ENCODE results near the gene CDH22. TPM values are rescaled to one million over a fixed set of nuclear protein-coding genes. Genes with fewer than 3 reads are reported as not detected.

CDH22 gene
- total RNA-seq, 1 donor from 2014 or later, result 0.13 TPM

DNA sequence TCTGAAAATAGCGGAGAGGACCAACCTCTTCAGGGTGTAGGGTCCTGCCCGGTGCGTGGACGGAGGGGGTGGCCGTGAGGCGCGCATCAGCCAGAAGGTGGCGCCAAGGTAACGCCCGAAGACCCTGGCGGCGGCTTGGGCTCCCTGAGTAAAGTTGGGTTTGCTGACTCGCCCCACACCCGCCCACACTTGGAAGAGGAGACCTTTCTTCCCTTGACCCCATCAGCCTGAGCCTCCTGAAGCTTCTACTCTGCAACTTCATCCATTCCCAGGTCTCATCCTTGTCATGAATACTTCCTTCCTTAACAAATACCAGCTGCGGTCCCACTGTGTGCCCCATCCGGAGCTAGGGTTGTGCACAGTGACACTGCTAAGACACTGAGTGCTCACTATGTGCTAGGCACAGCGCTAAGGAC is 175.6 kb downstream of the CDH22 start:
- H3K36me3 ChIP-seq, result no peaks in the 10 kb centered on the region
- no peak overlapping the region for H3K27ac Mint-ChIP-seq
- H3K79me2 ChIP-seq (ENCODE audit: low read depth), result no peaks in the 10 kb centered on the region
- H3K4me2 ChIP-seq, result no peak overlapping the region
- no peak overlapping the region for H3K9ac ChIP-seq
- H3K4me1 ChIP-seq, result peaks cover 21% of the 10 kb centered on the region
- no peak overlapping the region for H3K4me3 ChIP-seq
- peaks cover 31% of the 10 kb centered on the region for H3K27me3 ChIP-seq
- H3K9me3 Mint-ChIP-seq, result no peaks in the 10 kb centered on the region
- no peaks in the 10 kb centered on the region for H3K36me3 Mint-ChIP-seq
- H3K4me3 Mint-ChIP-seq, result no peak overlapping the region
- peaks cover 20% of the 10 kb centered on the region for H3K27me3 Mint-ChIP-seq (ENCODE audit: insufficient read depth, low read depth)
- TF ChIP-seq, protein P1, sequence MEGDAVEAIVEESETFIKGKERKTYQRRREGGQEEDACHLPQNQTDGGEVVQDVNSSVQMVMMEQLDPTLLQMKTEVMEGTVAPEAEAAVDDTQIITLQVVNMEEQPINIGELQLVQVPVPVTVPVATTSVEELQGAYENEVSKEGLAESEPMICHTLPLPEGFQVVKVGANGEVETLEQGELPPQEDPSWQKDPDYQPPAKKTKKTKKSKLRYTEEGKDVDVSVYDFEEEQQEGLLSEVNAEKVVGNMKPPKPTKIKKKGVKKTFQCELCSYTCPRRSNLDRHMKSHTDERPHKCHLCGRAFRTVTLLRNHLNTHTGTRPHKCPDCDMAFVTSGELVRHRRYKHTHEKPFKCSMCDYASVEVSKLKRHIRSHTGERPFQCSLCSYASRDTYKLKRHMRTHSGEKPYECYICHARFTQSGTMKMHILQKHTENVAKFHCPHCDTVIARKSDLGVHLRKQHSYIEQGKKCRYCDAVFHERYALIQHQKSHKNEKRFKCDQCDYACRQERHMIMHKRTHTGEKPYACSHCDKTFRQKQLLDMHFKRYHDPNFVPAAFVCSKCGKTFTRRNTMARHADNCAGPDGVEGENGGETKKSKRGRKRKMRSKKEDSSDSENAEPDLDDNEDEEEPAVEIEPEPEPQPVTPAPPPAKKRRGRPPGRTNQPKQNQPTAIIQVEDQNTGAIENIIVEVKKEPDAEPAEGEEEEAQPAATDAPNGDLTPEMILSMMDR (IDR thresholded peaks at IDR 0.05), result peak; percentile 89
- TF ChIP-seq EZH2 (IDR thresholded peaks at IDR 0.05) (no peak), EZH2phosphoT487 (IDR thresholded peaks at IDR 0.05) (no peak)
- peaks cover 22% of the 10 kb centered on the region for H3K4me1 Mint-ChIP-seq
- peak; percentile 91 for DNase-seq (ENCODE audit: low spot score)
- no peak overlapping the region for H3K27ac ChIP-seq
- no peaks in the 10 kb centered on the region for H4K20me1 ChIP-seq (ENCODE audit: low read depth)
- no peaks in the 10 kb centered on the region for H3K9me3 ChIP-seq (ENCODE audit: low read depth)
- no peak overlapping the region for H2AFZ ChIP-seq (replicated peaks)
- peaks cover 26% of the 10 kb centered on the region for H3F3A ChIP-seq (ENCODE audit: low read depth)

DNA sequence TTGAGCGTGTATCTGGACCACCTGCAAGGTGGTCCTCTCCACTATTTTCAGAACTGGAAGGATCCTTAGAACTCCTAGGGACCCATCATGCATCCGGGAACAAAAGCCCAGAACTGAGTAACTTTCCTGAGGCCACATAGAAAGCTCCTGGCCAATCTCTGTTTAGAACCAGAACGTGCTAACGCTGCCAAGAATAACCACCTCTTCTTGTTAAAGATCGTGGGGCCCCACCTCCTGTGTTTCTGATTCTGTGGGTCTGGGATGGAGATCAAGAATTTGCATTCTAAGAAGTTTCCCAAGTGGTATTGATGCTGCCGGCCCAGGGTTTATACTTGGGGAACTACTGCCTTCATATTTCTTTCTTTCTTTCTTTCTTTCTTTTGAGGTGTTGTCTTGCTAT is 176.9 kb downstream of the CDH22 start:
- Histone ChIP-seq H3K27me3 (peaks cover 31% of the 10 kb centered on the region), H4K20me1 (ENCODE audit: low read depth) (no peaks in the 10 kb centered on the region), H3K4me3 (no peak overlapping the region), H3K4me1 (peaks cover 15% of the 10 kb centered on the region), H3K27ac (no peak overlapping the region), H3K79me2 (ENCODE audit: low read depth) (no peaks in the 10 kb centered on the region), H3K9me3 (ENCODE audit: low read depth) (no peaks in the 10 kb centered on the region), H2AFZ (replicated peaks) (no peak overlapping the region), H3K9ac (no peak overlapping the region), H3K4me2 (no peak overlapping the region), H3K36me3 (no peaks in the 10 kb centered on the region), H3F3A (ENCODE audit: low read depth) (peaks cover 16% of the 10 kb centered on the region)
- H3K27ac Mint-ChIP-seq, result no peak overlapping the region
- no peak overlapping the region for H3K4me3 Mint-ChIP-seq
- TF ChIP-seq, protein P1 (IDR thresholded peaks at IDR 0.05), result no peak
- TF ChIP-seq EZH2 (IDR thresholded peaks at IDR 0.05), result no peak
- no peak for TF ChIP-seq EZH2phosphoT487 (IDR thresholded peaks at IDR 0.05)
- peaks cover 12% of the 10 kb centered on the region for H3K4me1 Mint-ChIP-seq
- no peaks in the 10 kb centered on the region for H3K9me3 Mint-ChIP-seq
- H3K27me3 Mint-ChIP-seq (ENCODE audit: insufficient read depth, low read depth), result peaks cover 20% of the 10 kb centered on the region
- no peak for DNase-seq (ENCODE audit: low spot score)
- H3K36me3 Mint-ChIP-seq, result no peaks in the 10 kb centered on the region

DNA sequence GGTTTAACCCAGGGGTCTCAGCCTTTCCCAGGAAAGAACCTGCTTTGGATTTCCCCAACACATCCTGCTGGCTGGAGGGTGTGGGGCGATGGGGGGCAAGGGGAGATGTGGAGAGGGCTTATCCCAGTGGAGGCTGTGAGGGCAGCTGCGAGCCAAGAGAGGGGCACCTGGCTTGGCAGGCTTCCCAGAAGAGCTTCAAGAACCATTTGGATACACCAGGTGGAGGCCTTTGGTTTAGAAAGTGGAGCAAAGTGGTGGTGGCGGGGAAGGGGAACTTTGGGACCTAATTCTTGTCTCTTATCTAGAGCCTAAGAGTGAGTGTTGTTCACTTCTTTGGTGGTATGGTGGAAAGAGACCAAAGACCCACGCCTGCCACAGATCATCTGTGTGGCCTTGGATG is 177.8 kb downstream of the CDH22 start:
- Histone ChIP-seq H3K27me3 (peaks cover 31% of the 10 kb centered on the region), H3K9ac (no peak overlapping the region), H3K4me3 (no peak overlapping the region), H4K20me1 (ENCODE audit: low read depth) (no peaks in the 10 kb centered on the region), H3K27ac (no peak overlapping the region), H3K4me2 (no peak overlapping the region), H3K4me1 (peaks cover 6% of the 10 kb centered on the region), H2AFZ (replicated peaks) (no peak overlapping the region), H3K9me3 (ENCODE audit: low read depth) (no peaks in the 10 kb centered on the region), H3K79me2 (ENCODE audit: low read depth) (no peaks in the 10 kb centered on the region), H3K36me3 (no peaks in the 10 kb centered on the region), H3F3A (ENCODE audit: low read depth) (peaks cover 7% of the 10 kb centered on the region)
- no peak for DNase-seq (ENCODE audit: low spot score)
- peaks cover 4% of the 10 kb centered on the region for H3K4me1 Mint-ChIP-seq
- no peak overlapping the region for H3K27ac Mint-ChIP-seq
- H3K4me3 Mint-ChIP-seq, result no peak overlapping the region
- H3K27me3 Mint-ChIP-seq (ENCODE audit: insufficient read depth, low read depth), result peaks cover 22% of the 10 kb centered on the region
- H3K9me3 Mint-ChIP-seq, result no peaks in the 10 kb centered on the region
- no peaks in the 10 kb centered on the region for H3K36me3 Mint-ChIP-seq
- TF ChIP-seq EZH2phosphoT487 (IDR thresholded peaks at IDR 0.05) (no peak), EZH2 (IDR thresholded peaks at IDR 0.05) (no peak)
- TF ChIP-seq, protein P1 (IDR thresholded peaks at IDR 0.05), result no peak
